Suprapubic skin (tissue), 4 donors: ENCODE data around the gene SNX6. TPM values are rescaled to one million over a fixed set of nuclear protein-coding genes. Genes with fewer than 3 reads are reported as not detected.

Experiments
- DNase-seq, 2 donors: peaks; one replicate each; pipeline ENCODE4 v3.0.0-alpha.2; 2019; ENCODE audit warnings: low spot score in 2 of 2
- H3K27ac ChIP-seq: fragments of 200-600 bp; sonication (generic); one replicate; pipeline ENCODE4 v1.5.1; 2019
- H3K27me3 ChIP-seq: fragments of 200-600 bp; sonication (generic); one replicate; pipeline ENCODE4 v1.5.1; 2019
- H3K36me3 ChIP-seq: fragments of 200-600 bp; sonication (generic); one replicate; pipeline ENCODE4 v1.5.1; 2019
- H3K4me1 ChIP-seq: fragments of 200-600 bp; sonication (generic); one replicate; pipeline ENCODE4 v1.5.1; 2019
- H3K4me3 ChIP-seq: fragments of 200-600 bp; sonication (generic); one replicate; pipeline ENCODE4 v1.5.1; 2019; ENCODE audit warnings: mild to moderate bottlenecking
- H3K9me3 ChIP-seq: fragments of 200-600 bp; sonication (generic); one replicate; pipeline ENCODE4 v1.5.1; 2019
- EP300 ChIP-seq: sonication (generic); formaldehyde crosslinking; IDR thresholded peaks from one replicate; pipeline ENCODE4 v1.6.1; 2017; ENCODE audit warnings: antibody characterized with exemption
- POLR2A ChIP-seq, 2 donors: fragments of 450-650 bp; IDR thresholded peaks; one replicate each; pipeline ENCODE4 v1.6.1; 2017; ENCODE audit warnings: antibody characterized with exemption in 2 of 2, mild to moderate bottlenecking in 2 of 2, moderate library complexity in 2 of 2
- POLR2AphosphoS5 ChIP-seq, 3 donors: sonication (generic); formaldehyde crosslinking; IDR thresholded peaks; one replicate each; pipeline ENCODE4 v1.6.1; 2017; ENCODE audit warnings: antibody characterized with exemption in 3 of 3
- WGBS: methylation state at CpG from one replicate; pipeline ENCODE4 v1.1.5; 2018; 5-methylcytosine and 5-hydroxymethylcytosine counted together
- total RNA-seq, 4 donors: library from RNA; depleted of rRNA; stranded (reverse); fragments of >200 nt; gene quantifications; one replicate each; pipeline ENCODE4 v1.1.0, GENCODE V29; 2016
- TF ChIP-seq, protein P1 (sequence below), 2 donors: fragments of 200-600 bp in 1 of 2; fragments of 450-650 bp in 1 of 2; sonication (generic) in 1 of 2; IDR thresholded peaks; one replicate each; pipeline ENCODE4 v1.5.1; 2016 to 2019; ENCODE audit warnings: antibody characterized with exemption in 2 of 2, mild to moderate bottlenecking in 1 of 2, moderate library complexity in 1 of 2

SNX6 gene
- total RNA-seq, 4 donors from 2014 or later = 51.7 to 89.1 (median 70.9) TPM

DNA sequence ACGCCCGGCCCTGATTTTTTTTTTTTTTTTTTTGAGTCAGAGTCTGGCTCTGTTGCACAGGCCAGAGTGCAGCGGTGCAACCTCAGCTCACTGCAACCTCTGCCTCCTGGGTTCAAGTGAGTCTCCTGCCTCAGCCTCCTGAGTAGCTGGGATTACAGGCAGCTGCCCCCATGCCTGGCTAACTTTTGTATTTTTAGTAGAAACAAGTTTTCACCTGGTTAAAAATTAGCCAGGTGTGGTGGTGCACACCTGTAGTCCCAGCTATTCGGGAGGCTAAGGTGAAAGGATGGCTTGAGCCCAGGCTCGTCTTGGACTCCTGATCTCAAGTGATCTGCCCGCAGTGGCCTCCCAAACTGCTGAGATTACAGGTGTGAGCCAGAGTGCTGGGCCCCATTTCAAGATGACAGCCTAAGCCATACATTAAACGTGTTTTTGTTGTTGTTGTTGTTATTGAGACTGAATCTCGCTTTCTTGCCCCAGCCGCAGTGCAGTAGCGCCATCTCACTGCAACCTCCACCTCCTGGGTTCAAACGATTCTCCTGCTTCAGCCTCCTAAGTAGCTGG lies 47.7 kb downstream of the SNX6 start:
- 95% methylated on average over 11 of the region's 11 CpGs for WGBS
- no peaks in the 10 kb centered on the region for H3K27me3 ChIP-seq
- H3K36me3 ChIP-seq = peaks cover 78% of the 10 kb centered on the region
- H3K9me3 ChIP-seq = no peaks in the 10 kb centered on the region
- DNase-seq = peak; percentile 20 to 41
- H3K4me3 ChIP-seq = no peak overlapping the region
- no peaks in the 10 kb centered on the region for H3K4me1 ChIP-seq
- TF ChIP-seq POLR2AphosphoS5 (IDR thresholded peaks at IDR 0.05) = no peak
- no peak for TF ChIP-seq POLR2A (IDR thresholded peaks at IDR 0.05)
- no peak for TF ChIP-seq EP300
- TF ChIP-seq, protein P1, sequence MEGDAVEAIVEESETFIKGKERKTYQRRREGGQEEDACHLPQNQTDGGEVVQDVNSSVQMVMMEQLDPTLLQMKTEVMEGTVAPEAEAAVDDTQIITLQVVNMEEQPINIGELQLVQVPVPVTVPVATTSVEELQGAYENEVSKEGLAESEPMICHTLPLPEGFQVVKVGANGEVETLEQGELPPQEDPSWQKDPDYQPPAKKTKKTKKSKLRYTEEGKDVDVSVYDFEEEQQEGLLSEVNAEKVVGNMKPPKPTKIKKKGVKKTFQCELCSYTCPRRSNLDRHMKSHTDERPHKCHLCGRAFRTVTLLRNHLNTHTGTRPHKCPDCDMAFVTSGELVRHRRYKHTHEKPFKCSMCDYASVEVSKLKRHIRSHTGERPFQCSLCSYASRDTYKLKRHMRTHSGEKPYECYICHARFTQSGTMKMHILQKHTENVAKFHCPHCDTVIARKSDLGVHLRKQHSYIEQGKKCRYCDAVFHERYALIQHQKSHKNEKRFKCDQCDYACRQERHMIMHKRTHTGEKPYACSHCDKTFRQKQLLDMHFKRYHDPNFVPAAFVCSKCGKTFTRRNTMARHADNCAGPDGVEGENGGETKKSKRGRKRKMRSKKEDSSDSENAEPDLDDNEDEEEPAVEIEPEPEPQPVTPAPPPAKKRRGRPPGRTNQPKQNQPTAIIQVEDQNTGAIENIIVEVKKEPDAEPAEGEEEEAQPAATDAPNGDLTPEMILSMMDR (IDR thresholded peaks at IDR 0.05) = no peak
- H3K27ac ChIP-seq = no peak overlapping the region

DNA sequence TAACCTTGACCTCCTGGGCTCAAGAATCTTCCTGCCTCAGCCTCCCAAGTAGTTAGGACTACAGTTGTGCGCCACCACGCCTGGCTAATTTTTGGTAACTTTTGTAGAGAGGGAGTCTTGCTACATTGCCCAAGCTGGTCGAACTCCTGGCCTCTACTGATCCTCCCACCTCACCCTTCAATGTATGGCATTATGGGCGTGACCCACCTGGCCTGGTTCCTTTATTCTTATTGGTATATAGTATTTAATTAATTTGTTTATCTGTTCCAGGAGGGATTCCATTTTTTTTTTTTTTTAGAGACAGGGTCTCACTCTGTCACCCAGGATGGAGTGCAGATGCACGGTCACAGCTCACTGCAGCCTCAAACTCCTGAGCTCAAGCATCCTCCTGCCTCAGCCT lies 49.6 kb downstream of the SNX6 start:
- 100% methylated on average over 5 of the region's 5 CpGs for WGBS
- TF ChIP-seq POLR2AphosphoS5 (IDR thresholded peaks at IDR 0.05) (no peak), EP300 (no peak), POLR2A (IDR thresholded peaks at IDR 0.05) (no peak)
- TF ChIP-seq, protein P1 (IDR thresholded peaks at IDR 0.05) = no peak
- no peaks in the 10 kb centered on the region for H3K9me3 ChIP-seq
- H3K27me3 ChIP-seq = no peaks in the 10 kb centered on the region
- peaks cover 82% of the 10 kb centered on the region for H3K36me3 ChIP-seq
- peak; percentile 45 to 52 for DNase-seq
- H3K4me3 ChIP-seq = no peak overlapping the region
- no peak overlapping the region for H3K27ac ChIP-seq
- H3K4me1 ChIP-seq = no peaks in the 10 kb centered on the region

DNA sequence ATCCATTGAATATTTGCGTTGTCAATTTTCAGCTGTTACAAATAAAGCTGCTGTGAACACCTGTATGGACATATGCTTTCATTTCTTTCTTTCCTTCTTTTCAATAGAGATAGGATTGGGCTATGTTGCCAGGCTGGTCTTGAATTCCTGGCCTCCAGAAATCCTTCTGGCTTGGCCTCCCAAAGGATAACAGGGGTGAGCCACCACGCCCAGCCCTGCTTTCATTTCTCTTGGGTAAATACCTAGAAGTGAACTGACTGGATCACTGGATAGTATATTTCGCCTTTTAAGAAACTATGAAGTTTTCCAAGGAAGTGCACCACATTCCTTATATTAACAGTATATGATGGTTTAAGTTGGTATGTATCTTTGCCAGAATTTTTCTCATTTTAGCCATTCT lies 58.2 kb downstream of the SNX6 start:
- Histone ChIP-seq H3K36me3 (peaks cover 89% of the 10 kb centered on the region), H3K9me3 (no peaks in the 10 kb centered on the region), H3K27me3 (no peaks in the 10 kb centered on the region), H3K4me3 (no peak overlapping the region), H3K27ac (no peak overlapping the region), H3K4me1 (no peaks in the 10 kb centered on the region)
- TF ChIP-seq POLR2AphosphoS5 (IDR thresholded peaks at IDR 0.05) (no peak), EP300 (no peak), POLR2A (IDR thresholded peaks at IDR 0.05) (no peak)
- TF ChIP-seq, protein P1 (IDR thresholded peaks at IDR 0.05) = no peak
- DNase-seq = no peak
- WGBS = 95% methylated on average over 3 of the region's 3 CpGs

DNA sequence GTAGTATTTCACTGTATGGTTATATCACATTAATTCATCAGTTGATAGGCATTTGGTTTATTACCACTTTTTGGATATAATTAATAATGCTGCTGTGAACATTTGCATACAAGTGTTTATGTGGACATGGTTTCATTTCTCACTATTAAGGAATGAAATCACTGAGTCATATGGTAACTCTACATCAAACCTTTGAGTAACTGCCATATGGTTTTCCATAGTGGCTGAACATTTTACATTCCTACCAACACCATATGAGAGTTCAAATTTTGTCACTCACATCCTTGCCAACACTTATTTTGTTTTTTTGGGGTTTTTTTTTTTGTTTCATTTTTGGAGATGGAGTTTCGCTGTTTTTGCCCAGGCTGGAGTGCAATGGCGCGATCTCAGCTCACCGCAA lies 60.2 kb downstream of the SNX6 start:
- 99% methylated on average over 4 of the region's 4 CpGs for WGBS
- DNase-seq = no peak
- Histone ChIP-seq H3K4me1 (no peaks in the 10 kb centered on the region), H3K4me3 (no peak overlapping the region), H3K36me3 (peaks cover 90% of the 10 kb centered on the region), H3K9me3 (no peaks in the 10 kb centered on the region), H3K27ac (no peak overlapping the region), H3K27me3 (no peaks in the 10 kb centered on the region)
- TF ChIP-seq, protein P1 (IDR thresholded peaks at IDR 0.05) = no peak
- TF ChIP-seq POLR2A (IDR thresholded peaks at IDR 0.05) (no peak), POLR2AphosphoS5 (IDR thresholded peaks at IDR 0.05) (no peak), EP300 (no peak)

GRCh38 chr14:34568803-34569202 lies 61.1 kb downstream of the SNX6 start:
- no peak for DNase-seq
- H3K36me3 ChIP-seq = peaks cover 88% of the 10 kb centered on the region
- H3K9me3 ChIP-seq = no peaks in the 10 kb centered on the region
- no peak overlapping the region for H3K4me3 ChIP-seq
- no peaks in the 10 kb centered on the region for H3K4me1 ChIP-seq
- H3K27ac ChIP-seq = no peak overlapping the region
- TF ChIP-seq POLR2A (IDR thresholded peaks at IDR 0.05) (no peak), EP300 (no peak), POLR2AphosphoS5 (IDR thresholded peaks at IDR 0.05) (no peak)
- TF ChIP-seq, protein P1 (IDR thresholded peaks at IDR 0.05) = no peak
- WGBS = 76% methylated on average over 7 of the region's 13 CpGs
- no peaks in the 10 kb centered on the region for H3K27me3 ChIP-seq
